ENCODE data around the gene KCNH4. TPM values are rescaled to one million over a fixed set of nuclear protein-coding genes. Genes with fewer than 3 reads are reported as not detected.
A peak's percentile ranks its signal among the peaks of the same experiment; 100 is the strongest.

KCNH4 gene
- polyA plus RNA-seq, 1 donor (not counting 4 experiments of a cell fraction or from before 2014, with no cell fraction given): not detected

DNA sequence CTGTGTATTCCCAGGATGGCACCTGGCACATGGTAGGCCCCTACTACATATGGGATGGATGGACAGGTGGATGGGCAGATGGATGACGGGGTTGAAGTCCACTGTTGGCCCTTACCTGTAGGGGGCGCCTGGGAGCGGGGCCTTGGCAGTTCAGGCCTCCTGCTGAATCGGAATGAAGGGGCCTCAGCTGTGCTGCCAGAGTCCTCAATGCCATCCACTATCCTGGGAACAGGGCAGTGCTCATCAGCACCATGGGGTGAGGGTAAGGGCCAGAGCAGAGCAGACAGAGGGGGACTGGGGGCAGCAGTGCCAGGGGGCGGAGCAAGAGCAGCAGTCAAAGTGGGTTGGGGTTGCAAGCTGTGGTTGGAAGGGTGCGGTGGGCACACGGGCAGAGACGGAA, 17.8 kb downstream of the KCNH4 start:
- H3K27me3 ChIP-seq (ENCODE audit: control insufficient read depth, extremely low read depth, insufficient read depth, low read length): no peaks in the 10 kb centered on the region
- H3K4me3 ChIP-seq (ENCODE audit: control insufficient read depth in 2 of 3, extremely low read depth in 1 of 3, insufficient read depth in 2 of 3, low read depth in 1 of 3, low read length in 3 of 3): no peak overlapping the region
- no peak overlapping the region for H3K9ac ChIP-seq (ENCODE audit: control insufficient read depth, extremely low read depth, insufficient read depth, low read length)
- H3K4me1 ChIP-seq (ENCODE audit: control insufficient read depth, extremely low read depth, insufficient read depth, low read length): peaks cover 3% of the 10 kb centered on the region
- H3K36me3 ChIP-seq (ENCODE audit: control insufficient read depth in 2 of 2, extremely low read depth in 1 of 2, insufficient read depth in 2 of 2, low read length in 2 of 2): no peaks in the 10 kb centered on the region
- H3K79me2 ChIP-seq (ENCODE audit: control insufficient read depth, insufficient read depth, low read length): no peaks in the 10 kb centered on the region
- H3K27ac ChIP-seq (ENCODE audit: control insufficient read depth, insufficient read depth, low read length): no peak overlapping the region
- FAIRE-seq (no peak), DNase-seq (ENCODE audit: low read depth, low spot score) (no peak)
- dilution Hi-C loops (cut with MboI; ENCODE audit: extremely low pct_ligation_motif_present, low sequenced_read_pairs): no loop called here
- H3K9me3 ChIP-seq (ENCODE audit: control insufficient read depth, low read depth, low read length): no peaks in the 10 kb centered on the region
- no peak for TF ChIP-seq EZH2 (IDR thresholded peaks at IDR 0.05; ENCODE audit: low read length)
- TF ChIP-seq, protein P1, sequence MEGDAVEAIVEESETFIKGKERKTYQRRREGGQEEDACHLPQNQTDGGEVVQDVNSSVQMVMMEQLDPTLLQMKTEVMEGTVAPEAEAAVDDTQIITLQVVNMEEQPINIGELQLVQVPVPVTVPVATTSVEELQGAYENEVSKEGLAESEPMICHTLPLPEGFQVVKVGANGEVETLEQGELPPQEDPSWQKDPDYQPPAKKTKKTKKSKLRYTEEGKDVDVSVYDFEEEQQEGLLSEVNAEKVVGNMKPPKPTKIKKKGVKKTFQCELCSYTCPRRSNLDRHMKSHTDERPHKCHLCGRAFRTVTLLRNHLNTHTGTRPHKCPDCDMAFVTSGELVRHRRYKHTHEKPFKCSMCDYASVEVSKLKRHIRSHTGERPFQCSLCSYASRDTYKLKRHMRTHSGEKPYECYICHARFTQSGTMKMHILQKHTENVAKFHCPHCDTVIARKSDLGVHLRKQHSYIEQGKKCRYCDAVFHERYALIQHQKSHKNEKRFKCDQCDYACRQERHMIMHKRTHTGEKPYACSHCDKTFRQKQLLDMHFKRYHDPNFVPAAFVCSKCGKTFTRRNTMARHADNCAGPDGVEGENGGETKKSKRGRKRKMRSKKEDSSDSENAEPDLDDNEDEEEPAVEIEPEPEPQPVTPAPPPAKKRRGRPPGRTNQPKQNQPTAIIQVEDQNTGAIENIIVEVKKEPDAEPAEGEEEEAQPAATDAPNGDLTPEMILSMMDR (optimal IDR thresholded peaks at IDR 0.05 in 1 of 3, IDR thresholded peaks at IDR 0.05 in 1 of 3, conservative IDR thresholded peaks at IDR 0.05 in 1 of 3; ENCODE audit: extremely low read depth in 1 of 3, insufficient read depth in 2 of 3, low read length in 3 of 3): peak; percentile 47 to 72 (median 58)
- H4K20me1 ChIP-seq (ENCODE audit: control insufficient read depth, extremely low read depth, insufficient read depth, low read length): no peaks in the 10 kb centered on the region
- H3K4me2 ChIP-seq (ENCODE audit: control insufficient read depth, extremely low read depth, insufficient read depth, low read depth, low read length): no peak overlapping the region
- H2AFZ ChIP-seq (ENCODE audit: control insufficient read depth, low read length): no peak overlapping the region
- no peaks in the 10 kb centered on the region for H3K9me1 ChIP-seq (ENCODE audit: control insufficient read depth, extremely low read depth, insufficient read depth, low read length)

DNA sequence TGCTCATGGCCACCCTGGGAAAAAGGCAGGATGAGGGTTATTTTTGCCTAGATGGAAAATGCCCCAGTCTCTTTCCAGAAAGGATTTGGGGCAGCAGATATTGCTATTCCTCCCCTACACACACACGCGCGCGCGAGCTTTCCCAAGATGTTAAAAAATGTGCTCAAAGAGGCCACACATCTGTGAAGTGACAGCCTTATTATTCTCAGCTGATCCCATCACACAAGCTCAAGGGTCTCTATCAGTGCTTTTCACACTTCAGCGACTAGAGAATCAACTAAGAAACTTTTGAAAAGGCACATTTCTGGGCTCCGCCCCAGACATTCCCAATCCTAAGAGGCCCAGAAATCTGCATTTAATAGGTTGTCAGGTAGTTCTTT, 20.4 kb downstream of the KCNH4 start:
- Histone ChIP-seq H3K4me3 (ENCODE audit: control insufficient read depth in 2 of 3, extremely low read depth in 1 of 3, insufficient read depth in 2 of 3, low read depth in 1 of 3, low read length in 3 of 3) (no peak overlapping the region), H3K27ac (ENCODE audit: control insufficient read depth, insufficient read depth, low read length) (no peak overlapping the region), H3K9me3 (ENCODE audit: control insufficient read depth, low read depth, low read length) (no peaks in the 10 kb centered on the region), H3K36me3 (ENCODE audit: control insufficient read depth in 2 of 2, extremely low read depth in 1 of 2, insufficient read depth in 2 of 2, low read length in 2 of 2) (no peaks in the 10 kb centered on the region), H3K9me1 (ENCODE audit: control insufficient read depth, extremely low read depth, insufficient read depth, low read length) (no peaks in the 10 kb centered on the region), H3K79me2 (ENCODE audit: control insufficient read depth, insufficient read depth, low read length) (no peaks in the 10 kb centered on the region), H3K9ac (ENCODE audit: control insufficient read depth, extremely low read depth, insufficient read depth, low read length) (no peak overlapping the region), H2AFZ (ENCODE audit: control insufficient read depth, low read length) (no peak overlapping the region), H3K4me1 (ENCODE audit: control insufficient read depth, extremely low read depth, insufficient read depth, low read length) (peaks cover 5% of the 10 kb centered on the region), H3K27me3 (ENCODE audit: control insufficient read depth, extremely low read depth, insufficient read depth, low read length) (no peaks in the 10 kb centered on the region), H3K4me2 (ENCODE audit: control insufficient read depth, extremely low read depth, insufficient read depth, low read depth, low read length) (no peak overlapping the region), H4K20me1 (ENCODE audit: control insufficient read depth, extremely low read depth, insufficient read depth, low read length) (no peaks in the 10 kb centered on the region)
- no peak for DNase-seq (ENCODE audit: low read depth, low spot score)
- no peak for FAIRE-seq
- dilution Hi-C loops (cut with MboI; ENCODE audit: extremely low pct_ligation_motif_present, low sequenced_read_pairs): no loop called here
- TF ChIP-seq, protein P1 (optimal IDR thresholded peaks at IDR 0.05 in 1 of 3, IDR thresholded peaks at IDR 0.05 in 1 of 3, conservative IDR thresholded peaks at IDR 0.05 in 1 of 3; ENCODE audit: extremely low read depth in 1 of 3, insufficient read depth in 2 of 3, low read length in 3 of 3): no peak
- TF ChIP-seq EZH2 (IDR thresholded peaks at IDR 0.05; ENCODE audit: low read length): no peak
